ENCODE measurements around the gene NCKAP5L.
"Not testable (repeated sequence)": the region's sequence is repeated elsewhere in the genome, so short reads cannot be mapped to it uniquely, and the experiment has no call there.

NCKAP5L gene

GRCh38 chr12:49777341-49777740, 50.9 kb downstream of the NCKAP5L start:
- DNase-seq (ENCODE audit: low spot score) = no peak

GRCh38 chr12:49776858-49777257, 51.4 kb downstream of the NCKAP5L start:
- DNase-seq (ENCODE audit: low spot score) = no peak

GRCh38 chr12:49776413-49776812, 51.8 kb downstream of the NCKAP5L start:
- peak; percentile 67 for DNase-seq (ENCODE audit: low spot score)

- not testable (repeated sequence) for DNase-seq (ENCODE audit: low spot score)
These were observed 55.1 kb downstream of the NCKAP5L start for GRCh38 chr12:49773102-49773501.

GRCh38 chr12:49767333-49767732, 60.9 kb downstream of the NCKAP5L start:
- DNase-seq (ENCODE audit: low spot score) = no peak

- DNase-seq (ENCODE audit: low spot score) = no peak
These were observed 62.1 kb downstream of the NCKAP5L start for GRCh38 chr12:49766115-49766455.

- DNase-seq (ENCODE audit: low spot score) = no peak
These were observed 64.1 kb downstream of the NCKAP5L start for GRCh38 chr12:49764126-49764525.

GRCh38 chr12:49763006-49763591, 65.1 kb downstream of the NCKAP5L start:
- peak; percentile 65 for DNase-seq (ENCODE audit: low spot score)

- DNase-seq (ENCODE audit: low spot score) = no peak
These were observed 65.8 kb downstream of the NCKAP5L start for GRCh38 chr12:49762468-49762847.

- no peak for DNase-seq (ENCODE audit: low spot score)
These were observed 66.3 kb downstream of the NCKAP5L start for GRCh38 chr12:49761677-49762467.

- DNase-seq (ENCODE audit: low spot score) = no peak
These were observed 77.2 kb downstream of the NCKAP5L start for GRCh38 chr12:49750996-49751393.

GRCh38 chr12:49750027-49750995, 77.9 kb downstream of the NCKAP5L start:
- DNase-seq (ENCODE audit: low spot score) = no peak

GRCh38 chr12:49748800-49749199, 79.4 kb downstream of the NCKAP5L start:
- no peak for DNase-seq (ENCODE audit: low spot score)

- no peak for DNase-seq (ENCODE audit: low spot score)
These were observed 79.9 kb downstream of the NCKAP5L start for GRCh38 chr12:49748306-49748705.

GRCh38 chr12:49744363-49744885, 83.8 kb downstream of the NCKAP5L start:
- no peak for DNase-seq (ENCODE audit: low spot score)

- DNase-seq (ENCODE audit: low spot score) = peak; percentile 52
These were observed 86.2 kb downstream of the NCKAP5L start for GRCh38 chr12:49741882-49742620.

All from HuH-7 (cell line).